ENCODE data around the gene SPPL2C. TPM values are rescaled to one million over a fixed set of nuclear protein-coding genes. Genes with fewer than 3 reads are reported as not detected.

SPPL2C gene
- total and polyA plus RNA-seq, 2 of the 13 experiments (the other 11 are each of a cell fraction or from before 2014, with no cell fraction given): not detected

GRCh38 chr17:45886852-45887251, 42.2 kb downstream of the SPPL2C start:
- no peak overlapping the region for H2AFZ ChIP-seq (ENCODE audit: low read length)
- CTCF ChIA-PET (ENCODE audit: low intra/inter-chr PET ratio, low total read pairs): no interaction called here
- H3K79me2 ChIP-seq (ENCODE audit: insufficient read depth, low read length): no peaks in the 10 kb centered on the region
- H3K27ac ChIP-seq (ENCODE audit: extremely low read length, insufficient read depth, low read length): no peak overlapping the region
- intact Hi-C loops (cut with micrococcal nuclease; ENCODE audit: unreplicated experiment): no loop called here
- no peak for FAIRE-seq
- H4K20me1 ChIP-seq (ENCODE audit: insufficient read depth, low read length): no peaks in the 10 kb centered on the region
- no peak for TF ChIP-seq ZNF446 (CRISPR knock-in tag; IDR thresholded peaks at IDR 0.05)
- TF ChIP-seq EP300 (IDR thresholded peaks at IDR 0.05; ENCODE audit: low read depth in 2 of 2, low read length in 2 of 2): no peak
- TF ChIP-seq EP300 (CRISPR knock-in tag; IDR thresholded peaks at IDR 0.05; ENCODE audit: borderline replicate concordance): no peak
- H3K27me3 ChIP-seq (ENCODE audit: control insufficient read depth in 1 of 2, insufficient read depth in 2 of 2, low read length in 2 of 2): peaks cover 2 to 12% of the 10 kb centered on the region in 2 experiments; a peak in 2 of 5 replicates
- BruUV-seq (replicated peaks): no TSS peak
- H3K9me3 ChIP-seq (ENCODE audit: low read length): no peaks in the 10 kb centered on the region
- no peak overlapping the region for H3K9ac ChIP-seq (ENCODE audit: insufficient read depth, low read depth, low read length)
- H3K36me3 ChIP-seq (replicated peaks in 1 of 2; ENCODE audit: control insufficient read depth in 1 of 2, insufficient read depth in 2 of 2, low read length in 2 of 2): no peaks in the 10 kb centered on the region
- no peak for ATAC-seq
- no peak overlapping the region for H3K4me2 ChIP-seq (ENCODE audit: low read depth, low read length)
- 39% methylated on average over 2 of the region's 2 CpGs for WGBS (ENCODE audit: low lambda C conversion rate)
- DNase-seq (ENCODE audit: low spot score): no peak
- H3K4me3 ChIP-seq (replicated peaks in 1 of 3; ENCODE audit: insufficient read depth in 1 of 3, low read depth in 2 of 3, low read length in 3 of 3): no peak overlapping the region
- in situ Hi-C loops (cut with HindIII; ENCODE audit: extremely low pct_ligation_motif_present, low pct_unique_long_range_greater_than_20kb): no loop called here
- POLR2A ChIA-PET: no interaction called here
- H3K4me1 ChIP-seq (ENCODE audit: insufficient read depth, low read length): peaks cover 7% of the 10 kb centered on the region

GRCh38 chr17:45888392-45888791, 43.7 kb downstream of the SPPL2C start:
- H4K20me1 ChIP-seq (ENCODE audit: insufficient read depth, low read length): no peaks in the 10 kb centered on the region
- 2% methylated on average over 4 of the region's 5 CpGs for WGBS (ENCODE audit: low lambda C conversion rate)
- CTCF ChIA-PET (ENCODE audit: low intra/inter-chr PET ratio, low total read pairs): no interaction called here
- no peaks in the 10 kb centered on the region for H3K9me3 ChIP-seq (ENCODE audit: low read length)
- DNase-seq (ENCODE audit: low spot score) (no peak), FAIRE-seq (no peak), ATAC-seq (no peak)
- no peak overlapping the region for H3K4me2 ChIP-seq (ENCODE audit: low read depth, low read length)
- intact Hi-C loops (cut with micrococcal nuclease; ENCODE audit: unreplicated experiment) (no loop called here), in situ Hi-C loops (cut with HindIII; ENCODE audit: extremely low pct_ligation_motif_present, low pct_unique_long_range_greater_than_20kb) (no loop called here)
- BruUV-seq (replicated peaks): no TSS peak
- TF ChIP-seq ZMYM3 (CRISPR knock-in tag; IDR thresholded peaks at IDR 0.05) (no peak), CC2D1A (CRISPR knock-in tag; IDR thresholded peaks at IDR 0.05) (no peak), BATF2 (CRISPR knock-in tag; IDR thresholded peaks at IDR 0.05) (no peak), MYPOP (CRISPR knock-in tag; IDR thresholded peaks at IDR 0.05) (no peak), RNF219 (CRISPR knock-in tag; IDR thresholded peaks at IDR 0.05) (no peak), BCLAF1 (IDR thresholded peaks at IDR 0.05) (no peak), ZNF335 (CRISPR knock-in tag; IDR thresholded peaks at IDR 0.05) (no peak), ZNF777 (CRISPR knock-in tag; IDR thresholded peaks at IDR 0.05) (no peak), ZC3H13 (CRISPR knock-in tag; IDR thresholded peaks at IDR 0.05) (no peak), ZNF607 (CRISPR knock-in tag; IDR thresholded peaks at IDR 0.05; ENCODE audit: borderline replicate concordance) (no peak)
- peaks cover 9% of the 10 kb centered on the region for H3K4me1 ChIP-seq (ENCODE audit: insufficient read depth, low read length)
- no peaks in the 10 kb centered on the region for H3K79me2 ChIP-seq (ENCODE audit: insufficient read depth, low read length)
- POLR2A ChIA-PET: no interaction called here
- no peak overlapping the region for H3K9ac ChIP-seq (ENCODE audit: insufficient read depth, low read depth, low read length)
- H3K27me3 ChIP-seq (ENCODE audit: control insufficient read depth in 1 of 2, insufficient read depth in 2 of 2, low read length in 2 of 2): peaks cover 4 to 15% of the 10 kb centered on the region in 2 experiments; a peak in 2 of 5 replicates
- H3K4me3 ChIP-seq (replicated peaks in 1 of 3; ENCODE audit: insufficient read depth in 1 of 3, low read depth in 2 of 3, low read length in 3 of 3): no peak overlapping the region
- H2AFZ ChIP-seq (ENCODE audit: low read length): no peak overlapping the region
- H3K27ac ChIP-seq (ENCODE audit: extremely low read length, insufficient read depth, low read length): no peak overlapping the region
- no peaks in the 10 kb centered on the region for H3K36me3 ChIP-seq (replicated peaks in 1 of 2; ENCODE audit: control insufficient read depth in 1 of 2, insufficient read depth in 2 of 2, low read length in 2 of 2)

Measured in HepG2 (cell line).